Body of pancreas (tissue), 4 donors: ENCODE measurements around the gene ANKRD55.

Source experiments
- POLR2A ChIP-seq, 3 donors: fragments of 450-650 bp; IDR thresholded peaks; one replicate each; pipeline ENCODE4 v1.6.1; 2016; ENCODE audit warnings: antibody characterized with exemption in 3 of 3, mild to moderate bottlenecking in 2 of 3
- TF ChIP-seq, protein P1 (sequence below), 7 experiments: fragments of 450-650 bp in 4 of 7; fragments of 200-600 bp in 3 of 7; sonication (generic) in 3 of 7; IDR thresholded peaks; one replicate each; pipeline ENCODE4 v1.5.1; 2016 to 2019; ENCODE audit warnings: antibody characterized with exemption in 7 of 7

DNA sequence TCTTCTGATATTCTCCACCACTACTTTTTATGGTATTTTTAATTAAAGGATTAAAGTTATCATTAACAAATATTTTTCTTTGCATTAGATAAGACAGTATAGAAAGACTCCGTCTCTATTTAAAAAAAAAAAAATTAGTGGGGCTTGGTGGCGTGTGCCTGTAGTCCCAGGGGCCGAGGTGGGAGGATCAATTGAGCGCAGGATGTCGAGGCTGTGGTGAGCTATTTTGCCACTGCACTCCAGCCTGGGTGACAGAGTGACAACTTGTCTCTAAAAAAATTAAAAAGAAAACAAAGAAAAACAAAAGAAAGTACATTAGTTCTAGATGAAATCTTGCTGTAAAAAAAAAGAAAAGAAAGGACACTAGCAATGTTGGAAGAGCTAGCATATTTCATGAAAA lies 141.0 kb downstream of the ANKRD55 start:
- TF ChIP-seq, protein P1, sequence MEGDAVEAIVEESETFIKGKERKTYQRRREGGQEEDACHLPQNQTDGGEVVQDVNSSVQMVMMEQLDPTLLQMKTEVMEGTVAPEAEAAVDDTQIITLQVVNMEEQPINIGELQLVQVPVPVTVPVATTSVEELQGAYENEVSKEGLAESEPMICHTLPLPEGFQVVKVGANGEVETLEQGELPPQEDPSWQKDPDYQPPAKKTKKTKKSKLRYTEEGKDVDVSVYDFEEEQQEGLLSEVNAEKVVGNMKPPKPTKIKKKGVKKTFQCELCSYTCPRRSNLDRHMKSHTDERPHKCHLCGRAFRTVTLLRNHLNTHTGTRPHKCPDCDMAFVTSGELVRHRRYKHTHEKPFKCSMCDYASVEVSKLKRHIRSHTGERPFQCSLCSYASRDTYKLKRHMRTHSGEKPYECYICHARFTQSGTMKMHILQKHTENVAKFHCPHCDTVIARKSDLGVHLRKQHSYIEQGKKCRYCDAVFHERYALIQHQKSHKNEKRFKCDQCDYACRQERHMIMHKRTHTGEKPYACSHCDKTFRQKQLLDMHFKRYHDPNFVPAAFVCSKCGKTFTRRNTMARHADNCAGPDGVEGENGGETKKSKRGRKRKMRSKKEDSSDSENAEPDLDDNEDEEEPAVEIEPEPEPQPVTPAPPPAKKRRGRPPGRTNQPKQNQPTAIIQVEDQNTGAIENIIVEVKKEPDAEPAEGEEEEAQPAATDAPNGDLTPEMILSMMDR (IDR thresholded peaks at IDR 0.05), result no peak
- TF ChIP-seq POLR2A (IDR thresholded peaks at IDR 0.05), result no peak
